GM23338 (cell line): ENCODE data around the gene RGPD4. TPM values are rescaled to one million over a fixed set of nuclear protein-coding genes. Genes with fewer than 3 reads are reported as not detected.
A peak's percentile ranks its signal among the peaks of the same experiment; 100 is the strongest.

Experiments
- ATAC-seq: fragments of 200-7000 bp; cut with Tn5 transposase; 3 replicates; pipeline ENCODE4 v1.9.1; 2020
- DNase-seq: peaks from one replicate; pipeline ENCODE4 v3.0.0-alpha.2; 2015; ENCODE audit warnings: low spot score
- H2AFZ ChIP-seq: fragments of 200-600 bp; sonication (generic); 2 replicates; pipeline ENCODE4 v1.8.0; 2016; ENCODE audit warnings: antibody characterized with exemption, mild to moderate bottlenecking, moderate library complexity
- H3F3A ChIP-seq: fragments of 200-600 bp; sonication (generic); replicated peaks from 2 replicates; pipeline ENCODE4 v1.8.0; 2017; ENCODE audit warnings: antibody characterized with exemption, mixed run types, low read depth
- H3K27ac ChIP-seq: fragments of 200-600 bp; sonication (generic); 2 replicates; pipeline ENCODE4 v1.6.1; 2016; ENCODE audit warnings: low read depth
- H3K27me3 ChIP-seq: fragments of 200-600 bp; sonication (generic); 2 replicates; pipeline ENCODE4 v1.8.0; 2016; ENCODE audit warnings: mild to moderate bottlenecking, mixed run types, moderate library complexity; ENCODE audit not compliant: insufficient read depth
- H3K36me3 ChIP-seq: fragments of 200-600 bp; sonication (generic); 2 replicates; pipeline ENCODE4 v1.8.0; 2016; ENCODE audit warnings: mild to moderate bottlenecking; ENCODE audit not compliant: insufficient read depth
- H3K4me1 ChIP-seq: fragments of 200-600 bp; sonication (generic); 2 replicates; pipeline ENCODE4 v1.8.0; 2016; ENCODE audit warnings: mild to moderate bottlenecking, moderate library complexity; ENCODE audit not compliant: insufficient read depth
- H3K4me2 ChIP-seq: fragments of 200-600 bp; sonication (generic); 2 replicates; pipeline ENCODE4 v1.7.1; 2017; ENCODE audit warnings: mixed run types
- H3K4me3 ChIP-seq: fragments of 200-600 bp; sonication (generic); 2 replicates; pipeline ENCODE4 v1.6.1; 2016; ENCODE audit warnings: mixed run types
- H3K79me2 ChIP-seq: fragments of 200-600 bp; sonication (generic); replicated peaks from 2 replicates; pipeline ENCODE4 v1.8.0; 2017; ENCODE audit warnings: mild to moderate bottlenecking; ENCODE audit not compliant: insufficient read depth
- H3K9me2 ChIP-seq: fragments of 200-600 bp; sonication (generic); 2 replicates; pipeline ENCODE4 v1.8.0; 2017; ENCODE audit not compliant: insufficient read depth
- H4K20me1 ChIP-seq: fragments of 200-600 bp; sonication (generic); replicated peaks from 2 replicates; pipeline ENCODE4 v1.8.0; 2017; ENCODE audit warnings: mild to moderate bottlenecking; ENCODE audit not compliant: insufficient read depth
- H3K27ac Mint-ChIP-seq: 2 replicates; pipeline ENCODE4 v1.8.0; 2020; ENCODE audit warnings: inconsistent platforms, mild to moderate bottlenecking, moderate library complexity, mixed read lengths
- H3K27me3 Mint-ChIP-seq: 3 replicates; pipeline ENCODE4 v1.8.0; 2022; ENCODE audit warnings: low read depth, mild to moderate bottlenecking, moderate library complexity, mixed read lengths, inconsistent platforms; ENCODE audit not compliant: insufficient read depth, poor library complexity
- H3K36me3 Mint-ChIP-seq: 3 replicates; pipeline ENCODE4 v1.8.0; 2021; ENCODE audit warnings: low read depth, mild to moderate bottlenecking, inconsistent platforms, moderate library complexity, mixed read lengths
- H3K4me1 Mint-ChIP-seq: 3 replicates; pipeline ENCODE4 v1.8.0; 2020; ENCODE audit warnings: mild to moderate bottlenecking, inconsistent platforms, mixed read lengths
- H3K4me3 Mint-ChIP-seq: 3 replicates; pipeline ENCODE4 v1.8.0; 2021; ENCODE audit warnings: moderate library complexity, mild to moderate bottlenecking, inconsistent platforms, mixed read lengths
- H3K9me3 Mint-ChIP-seq: 3 replicates; pipeline ENCODE4 v1.8.0; 2020; ENCODE audit warnings: moderate library complexity, mild to moderate bottlenecking, inconsistent platforms, mixed read lengths
- CREB1 ChIP-seq: fragments of 250-450 bp; sonication (Bioruptor Pico); IDR thresholded peaks from 2 replicates; pipeline ENCODE4 v1.5.0; 2020; ENCODE audit warnings: low read depth, mild to moderate bottlenecking, moderate library complexity
- CTCF ChIP-seq, 2 experiments: fragments of 200-600 bp in 1 of 2; sonication (generic) in 1 of 2; conservative IDR thresholded peaks; 2 replicates each; pipeline versions ENCODE4 v1.5.1 to v1.6.1; 2016 to 2017; ENCODE audit warnings: antibody characterized with exemption in 2 of 2, low read depth in 2 of 2, mild to moderate bottlenecking in 2 of 2, moderate library complexity in 1 of 2
- ETS1 ChIP-seq: IDR thresholded peaks from 2 replicates; pipeline ENCODE4 v1.6.1; 2016; ENCODE audit warnings: antibody characterized with exemption
- EZH2 ChIP-seq: fragments of 200-600 bp; sonication (generic); IDR thresholded peaks from one replicate; pipeline ENCODE4 v1.8.0; 2017; ENCODE audit warnings: antibody characterized with exemption, mild to moderate bottlenecking, low read depth; ENCODE audit not compliant: unreplicated experiment
- ZNF462 ChIP-seq: fragments of 250-450 bp; sonication (Bioruptor Pico); IDR thresholded peaks from 2 replicates; pipeline ENCODE4 v1.5.0; 2020; ENCODE audit warnings: mild to moderate bottlenecking, moderate library complexity
- polyA plus RNA-seq: library from polyadenylated mRNA; unstranded; fragments of >200 nt; fragmentation: Nextera tagmentation; extraction: Ambion mirVana; gene quantifications from 2 replicates; pipeline ENCODE4 v1.2.1, GENCODE V29; 2016
- total RNA-seq: library from RNA; depleted of rRNA; stranded (reverse); fragments of >200 nt; shearing (Covaris generic); gene quantifications from 2 replicates; pipeline ENCODE4 v1.2.3, GENCODE V29; 2014

Gene RGPD4
- total and polyA plus RNA-seq, 2 experiments from 2014 or later = not detected

GRCh38 chr2:107809835-107810234 is 16.9 kb upstream of the RGPD4 start (continued):
- TF ChIP-seq EZH2 = no peak
- no peak for TF ChIP-seq CREB1
- TF ChIP-seq ETS1 = no peak

- Histone ChIP-seq H4K20me1 (no peaks in the 10 kb centered on the region), H3K36me3 (no peaks in the 10 kb centered on the region), H3K27ac (no peak overlapping the region), H3F3A (no peaks in the 10 kb centered on the region), H2AFZ (peak overlapping the region; percentile 60; the same call in 1 of the 2 replicates), H3K4me1 (peaks cover 10% of the 10 kb centered on the region), H3K4me2 (no peak overlapping the region), H3K79me2 (no peaks in the 10 kb centered on the region), H3K9me2 (0 out of 2 replicates have a peak, but pooled peaks cover 7% of the 10 kb centered on the region), H3K27me3 (no peaks in the 10 kb centered on the region), H3K4me3 (no peak overlapping the region)
- peak; percentile 72 for ATAC-seq
- peaks cover 13% of the 10 kb centered on the region for H3K4me1 Mint-ChIP-seq
- no peak overlapping the region for H3K4me3 Mint-ChIP-seq
- H3K27me3 Mint-ChIP-seq = peaks cover 7% of the 10 kb centered on the region
- TF ChIP-seq CTCF (conservative IDR thresholded peaks at IDR 0.05; ENCODE audit: low read depth in 2 of 2) (peak in 1 of 2 experiments; percentile 10; a peak in 1 of 4 replicates), ZNF462 (CRISPR knock-in tag) (no peak)
- peak; percentile 20 for DNase-seq
- H3K9me3 Mint-ChIP-seq = peaks cover 7% of the 10 kb centered on the region; the same call in 2 of the 3 replicates
- no peak overlapping the region for H3K27ac Mint-ChIP-seq
- no peaks in the 10 kb centered on the region; the same call in 2 of the 3 replicates for H3K36me3 Mint-ChIP-seq
These were observed 16.0 kb upstream of the RGPD4 start for GRCh38 chr2:107810734-107811133.
